Kidney (tissue), 14 donors: ENCODE results near the gene SIM2. TPM values are rescaled to one million over a fixed set of nuclear protein-coding genes. Genes with fewer than 3 reads are reported as not detected.
A peak's percentile ranks its signal among the peaks of the same experiment; 100 is the strongest.

Experiments
- DNase-seq, 5 donors: peaks; one replicate each; pipeline ENCODE4 v3.0.0-alpha.2; 2013 to 2020
- FAIRE-seq: peaks from 2 replicates; lab custom pipeline; 2012; peaks lifted over from hg19 to GRCh38; lab: Jason Lieb, UNC
- H3K27ac ChIP-seq, 2 donors: one replicate each; pipeline ENCODE4 v1.7.0; 2013; ENCODE audit warnings: low read depth in 2 of 2, low read length in 2 of 2, inconsistent platforms in 1 of 2
- H3K27me3 ChIP-seq: one replicate; pipeline ENCODE4 v1.7.1; 2013; ENCODE audit warnings: low read length, inconsistent platforms; ENCODE audit not compliant: control insufficient read depth, insufficient read depth
- H3K36me3 ChIP-seq, 3 donors: one replicate each; pipeline versions ENCODE4 v1.7.0 to v1.7.1; 2013; ENCODE audit warnings: low read length in 3 of 3, control low read depth in 1 of 3, inconsistent platforms in 1 of 3; ENCODE audit not compliant: insufficient read depth in 3 of 3, control insufficient read depth in 2 of 3
- H3K4me1 ChIP-seq, 3 donors: one replicate each; pipeline versions ENCODE4 v1.7.0 to v1.7.1; 2013; ENCODE audit warnings: low read length in 3 of 3, inconsistent platforms in 1 of 3, low read depth in 1 of 3; ENCODE audit not compliant: control insufficient read depth in 2 of 3, insufficient read depth in 2 of 3
- H3K4me3 ChIP-seq, 3 donors: one replicate each; pipeline versions ENCODE4 v1.7.0 to v1.8.1; 2013; ENCODE audit warnings: low read length in 3 of 3, control low read depth in 1 of 3, inconsistent platforms in 1 of 3
- H3K9ac ChIP-seq, 3 donors: one replicate each; pipeline versions ENCODE4 v1.7.0 to v1.7.1; 2013; ENCODE audit warnings: low read length in 3 of 3, control low read depth in 1 of 3, inconsistent platforms in 1 of 3
- H3K9me3 ChIP-seq, 3 donors: one replicate each; pipeline versions ENCODE4 v1.7.0 to v1.7.1; 2013; ENCODE audit warnings: low read length in 3 of 3, control low read depth in 1 of 3, inconsistent platforms in 1 of 3; ENCODE audit not compliant: control insufficient read depth in 2 of 3, insufficient read depth in 1 of 3
- CTCF ChIP-seq: IDR thresholded peaks from 3 replicates; pipeline ENCODE4 v1.5.1; 2012; ENCODE audit warnings: mild to moderate bottlenecking, moderate library complexity, borderline replicate concordance; ENCODE audit not compliant: insufficient read depth; ENCODE audit errors: extremely low read depth
- intact Hi-C: fragments of 100-400 bp; cut with DNase I; formaldehyde crosslinking; loops from one replicate; pipeline ENCODE4 v1.11.1; 2022
- polyA plus RNA-seq: library from polyadenylated mRNA; stranded (reverse); fragments of 350-450 nt; fragmentation: Illumina TruSeq; extraction: RNeasy Lipid Tissue Mini Kit (QIAGEN cat#74804); gene quantifications from one replicate; pipeline ENCODE4 v1.2.3, GENCODE V29; 2014; ENCODE audit warnings: low read depth, low replicate concordance; ENCODE audit not compliant: insufficient read depth
- total RNA-seq: library from RNA; stranded (reverse); fragmentation: NEBNext Ultra II Directional; extraction: Animal tissue kit (Norgen Biotek cat#: 25700); gene quantifications from one replicate; pipeline ENCODE4 v1.2.1, GENCODE V29; 2021
- donor health status: control.
- donor health status: control.
- donor health status: control.
- donor health status: control.
- donor health status: control.
- donor health status: DM: yes; HTN: yes; CAD: no.
- donor health status: Normal renal cell carcinoma (clear cell type).

The SIM2 gene
- total and polyA plus RNA-seq, 2 donors from 2014 or later = 6.5 to 71.3 TPM

GRCh38 chr21:36725793-36726386 lies 27.0 kb downstream of the SIM2 start:
- no peaks in the 10 kb centered on the region for H3K9me3 ChIP-seq
- no peaks in the 10 kb centered on the region for H3K27me3 ChIP-seq
- H3K4me1 ChIP-seq = no peaks in the 10 kb centered on the region
- DNase-seq = peak in 1 of 5 donors; percentile 20
- H3K4me3 ChIP-seq = no peak overlapping the region
- FAIRE-seq = no peak
- TF ChIP-seq CTCF = no peak
- no peak overlapping the region for H3K9ac ChIP-seq
- intact Hi-C loops = no loop called here
- H3K27ac ChIP-seq = no peak overlapping the region
- H3K36me3 ChIP-seq = no peaks in the 10 kb centered on the region

GRCh38 chr21:36727866-36728265 lies 29.0 kb downstream of the SIM2 start:
- intact Hi-C loops = no loop called here
- Histone ChIP-seq H3K9ac (no peak overlapping the region), H3K4me1 (no peaks in the 10 kb centered on the region), H3K27me3 (no peaks in the 10 kb centered on the region), H3K36me3 (no peaks in the 10 kb centered on the region), H3K9me3 (no peaks in the 10 kb centered on the region), H3K27ac (no peak overlapping the region), H3K4me3 (no peak overlapping the region)
- DNase-seq (peak in 1 of 5 donors; percentile 45), FAIRE-seq (no peak)
- no peak for TF ChIP-seq CTCF

- Histone ChIP-seq H3K36me3 (no peaks in the 10 kb centered on the region), H3K4me1 (no peaks in the 10 kb centered on the region), H3K27me3 (no peaks in the 10 kb centered on the region), H3K9ac (no peak overlapping the region), H3K4me3 (no peak overlapping the region), H3K27ac (no peak overlapping the region), H3K9me3 (no peaks in the 10 kb centered on the region)
- DNase-seq (peak in 4 of 5 donors; percentile 72 to 88 (median 81)), FAIRE-seq (no peak)
- TF ChIP-seq CTCF = no peak
- intact Hi-C loops = no loop called here
Observed at GRCh38 chr21:36728371-36729111, 29.6 kb downstream of the SIM2 start.
